Measurements from ENCODE around the gene HDAC4. TPM values are rescaled to one million over a fixed set of nuclear protein-coding genes. Genes with fewer than 3 reads are reported as not detected.

Gene HDAC4
- total and polyA plus RNA-seq, 2 donors, result 24.4 to 29.5 TPM

DNA sequence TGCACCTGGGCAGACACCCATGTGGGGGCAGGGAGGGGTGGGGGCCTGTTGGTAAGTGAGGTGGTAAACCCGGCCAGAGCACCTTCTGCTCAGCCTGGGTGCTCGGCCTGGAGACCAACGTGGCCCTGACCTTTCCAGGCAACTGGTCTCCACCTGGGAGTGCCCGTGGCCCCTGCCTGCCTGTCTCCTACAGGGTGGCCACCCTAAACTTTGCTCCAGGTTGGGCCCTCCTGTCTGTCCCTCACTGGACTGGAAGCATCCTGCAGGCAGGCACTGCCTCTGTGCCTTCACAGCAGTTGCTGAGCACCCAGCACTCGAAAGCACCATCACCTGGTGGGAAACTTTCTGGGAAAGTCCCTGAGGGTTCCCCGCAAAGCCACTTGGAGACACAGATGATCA, 381.6 kb downstream of the HDAC4 start:
- H3K27ac ChIP-seq (ENCODE audit: low read depth), result no peak overlapping the region
- H3K36me3 ChIP-seq (ENCODE audit: insufficient read depth), result no peaks in the 10 kb centered on the region
- no peak for DNase-seq (ENCODE audit: extremely low spot score)
- H3K4me1 ChIP-seq (ENCODE audit: insufficient read depth), result no peaks in the 10 kb centered on the region
- 96% methylated on average over 6 of the region's 6 CpGs for WGBS
- no peak overlapping the region for H3K4me3 ChIP-seq (ENCODE audit: low read depth, low read length)

GRCh38 chr2:239018271-239019182, 382.3 kb downstream of the HDAC4 start:
- Histone ChIP-seq H3K4me1 (ENCODE audit: insufficient read depth) (no peaks in the 10 kb centered on the region), H3K4me3 (ENCODE audit: low read depth, low read length) (no peak overlapping the region), H3K36me3 (ENCODE audit: insufficient read depth) (no peaks in the 10 kb centered on the region), H3K27ac (ENCODE audit: low read depth) (no peak overlapping the region)
- WGBS, result 69% methylated on average over 17 of the region's 17 CpGs
- no peak for DNase-seq (ENCODE audit: extremely low spot score)

DNA sequence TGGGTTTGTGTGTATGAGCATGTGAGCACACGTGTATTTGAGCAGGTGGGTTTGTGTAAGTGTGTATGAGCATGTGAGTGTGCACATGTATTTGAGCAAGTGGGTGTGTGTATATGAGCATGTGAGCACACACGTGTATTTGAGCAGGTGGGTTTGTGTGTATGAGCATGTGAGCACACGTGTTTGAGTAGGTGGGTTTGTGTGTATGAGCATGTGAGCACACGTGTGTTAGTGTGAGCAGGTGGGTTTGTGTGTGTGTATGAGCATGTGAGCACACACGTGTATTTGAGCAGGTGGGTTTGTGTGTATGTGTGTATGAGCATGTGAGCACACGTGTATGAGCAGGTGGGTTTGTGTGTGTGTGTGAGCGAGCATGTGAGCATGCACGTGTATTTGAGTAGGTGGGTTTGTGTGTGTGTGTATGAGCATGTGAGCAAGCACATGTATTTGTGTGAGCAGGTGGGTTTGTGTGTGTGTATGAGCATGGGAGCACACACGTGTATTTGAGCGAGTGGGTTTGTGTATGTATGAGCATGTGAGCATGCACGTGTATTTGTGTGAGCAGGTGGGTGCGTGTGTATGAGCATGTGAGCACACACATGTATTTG, 383.2 kb downstream of the HDAC4 start:
- no peaks in the 10 kb centered on the region for H3K4me1 ChIP-seq (ENCODE audit: insufficient read depth)
- no peak overlapping the region for H3K27ac ChIP-seq (ENCODE audit: low read depth)
- no peak for DNase-seq (ENCODE audit: extremely low spot score)
- H3K4me3 ChIP-seq (ENCODE audit: low read depth, low read length), result no peak overlapping the region
- WGBS, result 96% methylated on average over 12 of the region's 12 CpGs
- H3K36me3 ChIP-seq (ENCODE audit: insufficient read depth), result no peaks in the 10 kb centered on the region

GRCh38 chr2:239015901-239016675, 384.7 kb downstream of the HDAC4 start:
- 47% methylated on average over 19 of the region's 19 CpGs for WGBS
- no peak for DNase-seq (ENCODE audit: extremely low spot score)
- no peak overlapping the region for H3K4me3 ChIP-seq (ENCODE audit: low read depth, low read length)
- no peaks in the 10 kb centered on the region for H3K4me1 ChIP-seq (ENCODE audit: insufficient read depth)
- no peaks in the 10 kb centered on the region for H3K36me3 ChIP-seq (ENCODE audit: insufficient read depth)
- H3K27ac ChIP-seq (ENCODE audit: low read depth), result no peak overlapping the region

- DNase-seq (ENCODE audit: extremely low spot score), result no peak
- WGBS, result 46% methylated on average over 25 of the region's 25 CpGs
- Histone ChIP-seq H3K27ac (ENCODE audit: low read depth) (no peak overlapping the region), H3K4me1 (ENCODE audit: insufficient read depth) (no peaks in the 10 kb centered on the region), H3K36me3 (ENCODE audit: insufficient read depth) (no peaks in the 10 kb centered on the region), H3K4me3 (ENCODE audit: low read depth, low read length) (no peak overlapping the region)
These were observed 385.5 kb downstream of the HDAC4 start for GRCh38 chr2:239015218-239015900.

GRCh38 chr2:239014458-239015217, 386.2 kb downstream of the HDAC4 start:
- WGBS, result 82% methylated on average over 9 of the region's 9 CpGs
- H3K36me3 ChIP-seq (ENCODE audit: insufficient read depth), result no peaks in the 10 kb centered on the region
- no peaks in the 10 kb centered on the region for H3K4me1 ChIP-seq (ENCODE audit: insufficient read depth)

DNA sequence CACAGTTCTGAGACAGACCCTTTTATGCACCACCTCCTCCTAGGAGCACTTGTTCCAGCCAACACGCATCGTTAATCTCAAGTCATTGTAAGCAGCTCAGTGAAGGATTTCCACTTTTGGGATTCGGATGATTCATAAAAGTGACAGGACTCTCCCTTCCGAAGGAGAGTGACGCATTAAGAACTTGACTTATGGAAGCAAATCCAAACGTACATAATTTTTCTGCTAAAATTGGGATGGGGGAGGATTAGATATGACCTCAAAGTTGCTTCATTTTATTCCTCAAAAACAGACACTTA, 387.2 kb downstream of the HDAC4 start:
- no peaks in the 10 kb centered on the region for H3K36me3 ChIP-seq (ENCODE audit: insufficient read depth)
- DNase-seq (ENCODE audit: extremely low spot score), result no peak
- H3K27ac ChIP-seq (ENCODE audit: low read depth), result no peak overlapping the region
- no peak overlapping the region for H3K4me3 ChIP-seq (ENCODE audit: low read depth, low read length)
- H3K4me1 ChIP-seq (ENCODE audit: insufficient read depth), result no peaks in the 10 kb centered on the region
- 49% methylated on average over 6 of the region's 6 CpGs for WGBS

More at GRCh38 chr2:239014458-239015217, 386.2 kb downstream of the HDAC4 start:
- no peak for DNase-seq (ENCODE audit: extremely low spot score)
- Histone ChIP-seq H3K4me3 (ENCODE audit: low read depth, low read length) (no peak overlapping the region), H3K27ac (ENCODE audit: low read depth) (no peak overlapping the region)

- WGBS, result 88% methylated on average over 13 of the region's 13 CpGs
- no peak overlapping the region for H3K4me3 ChIP-seq (ENCODE audit: low read depth, low read length)
- H3K4me1 ChIP-seq (ENCODE audit: insufficient read depth), result no peaks in the 10 kb centered on the region
- no peak for DNase-seq (ENCODE audit: extremely low spot score)
- H3K27ac ChIP-seq (ENCODE audit: low read depth), result no peak overlapping the region
- H3K36me3 ChIP-seq (ENCODE audit: insufficient read depth), result no peaks in the 10 kb centered on the region
These were observed 387.7 kb downstream of the HDAC4 start for GRCh38 chr2:239012936-239013677.

- no peaks in the 10 kb centered on the region for H3K4me1 ChIP-seq (ENCODE audit: insufficient read depth)
- no peak overlapping the region for H3K4me3 ChIP-seq (ENCODE audit: low read depth, low read length)
- DNase-seq (ENCODE audit: extremely low spot score), result no peak
- WGBS, result 93% methylated on average over 9 of the region's 9 CpGs
- no peaks in the 10 kb centered on the region for H3K36me3 ChIP-seq (ENCODE audit: insufficient read depth)
- H3K27ac ChIP-seq (ENCODE audit: low read depth), result no peak overlapping the region
These were observed 388.6 kb downstream of the HDAC4 start for GRCh38 chr2:239012228-239012627.

DNA sequence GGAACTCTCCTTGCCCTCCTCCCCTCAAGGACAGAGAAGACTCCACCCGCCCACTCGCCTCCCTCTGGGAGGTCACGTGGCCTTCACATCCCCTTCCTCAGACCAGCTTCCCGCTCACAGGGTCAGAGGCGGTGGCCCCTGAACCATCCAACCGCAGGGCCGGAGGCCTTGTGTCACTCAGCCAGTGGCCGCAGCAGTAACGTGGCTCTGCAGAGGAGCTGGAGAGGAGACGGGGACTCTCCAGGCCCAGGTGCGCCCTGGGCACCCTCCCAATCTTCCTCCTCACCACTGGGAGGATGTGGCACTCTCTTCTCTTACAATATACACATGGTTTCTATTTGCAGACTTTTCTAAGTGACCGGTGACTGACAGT, 391.2 kb downstream of the HDAC4 start:
- no peak for DNase-seq (ENCODE audit: extremely low spot score)
- WGBS, result 85% methylated on average over 12 of the region's 12 CpGs
- Histone ChIP-seq H3K4me3 (ENCODE audit: low read depth, low read length) (no peak overlapping the region), H3K36me3 (ENCODE audit: insufficient read depth) (no peaks in the 10 kb centered on the region), H3K4me1 (ENCODE audit: insufficient read depth) (no peaks in the 10 kb centered on the region), H3K27ac (ENCODE audit: low read depth) (no peak overlapping the region)

GRCh38 chr2:239008677-239009588, 391.9 kb downstream of the HDAC4 start:
- H3K4me1 ChIP-seq (ENCODE audit: insufficient read depth), result no peaks in the 10 kb centered on the region
- 81% methylated on average over 35 of the region's 35 CpGs for WGBS
- no peaks in the 10 kb centered on the region for H3K36me3 ChIP-seq (ENCODE audit: insufficient read depth)
- no peak overlapping the region for H3K4me3 ChIP-seq (ENCODE audit: low read depth, low read length)
- no peak for DNase-seq (ENCODE audit: extremely low spot score)
- H3K27ac ChIP-seq (ENCODE audit: low read depth), result no peak overlapping the region

DNA sequence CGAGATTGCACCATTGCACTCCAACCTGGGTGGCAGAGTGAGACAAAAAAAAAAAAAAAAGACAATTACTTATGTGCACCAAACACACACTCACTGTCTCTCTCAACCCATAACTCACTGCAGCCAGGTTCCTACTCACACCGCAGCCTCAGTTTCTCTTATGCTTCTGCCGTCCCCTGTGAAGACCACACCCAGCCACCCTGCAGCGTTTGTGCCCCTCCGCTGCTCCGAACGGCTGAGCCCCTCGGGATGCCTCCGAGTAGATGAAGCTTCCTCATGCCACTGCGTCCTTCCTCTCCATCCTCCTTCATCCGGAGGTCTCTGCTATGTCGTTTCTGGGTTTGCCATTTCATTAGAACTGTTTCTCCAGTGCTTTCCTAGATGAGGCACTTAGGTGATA, 392.8 kb downstream of the HDAC4 start:
- Histone ChIP-seq H3K4me3 (ENCODE audit: low read depth, low read length) (no peak overlapping the region), H3K36me3 (ENCODE audit: insufficient read depth) (no peaks in the 10 kb centered on the region), H3K4me1 (ENCODE audit: insufficient read depth) (no peaks in the 10 kb centered on the region), H3K27ac (ENCODE audit: low read depth) (no peak overlapping the region)
- DNase-seq (ENCODE audit: extremely low spot score), result no peak
- WGBS, result 90% methylated on average over 12 of the region's 12 CpGs

All from urinary bladder (tissue), 4 donors.